ENCODE data around the gene MAMDC4.

DNA sequence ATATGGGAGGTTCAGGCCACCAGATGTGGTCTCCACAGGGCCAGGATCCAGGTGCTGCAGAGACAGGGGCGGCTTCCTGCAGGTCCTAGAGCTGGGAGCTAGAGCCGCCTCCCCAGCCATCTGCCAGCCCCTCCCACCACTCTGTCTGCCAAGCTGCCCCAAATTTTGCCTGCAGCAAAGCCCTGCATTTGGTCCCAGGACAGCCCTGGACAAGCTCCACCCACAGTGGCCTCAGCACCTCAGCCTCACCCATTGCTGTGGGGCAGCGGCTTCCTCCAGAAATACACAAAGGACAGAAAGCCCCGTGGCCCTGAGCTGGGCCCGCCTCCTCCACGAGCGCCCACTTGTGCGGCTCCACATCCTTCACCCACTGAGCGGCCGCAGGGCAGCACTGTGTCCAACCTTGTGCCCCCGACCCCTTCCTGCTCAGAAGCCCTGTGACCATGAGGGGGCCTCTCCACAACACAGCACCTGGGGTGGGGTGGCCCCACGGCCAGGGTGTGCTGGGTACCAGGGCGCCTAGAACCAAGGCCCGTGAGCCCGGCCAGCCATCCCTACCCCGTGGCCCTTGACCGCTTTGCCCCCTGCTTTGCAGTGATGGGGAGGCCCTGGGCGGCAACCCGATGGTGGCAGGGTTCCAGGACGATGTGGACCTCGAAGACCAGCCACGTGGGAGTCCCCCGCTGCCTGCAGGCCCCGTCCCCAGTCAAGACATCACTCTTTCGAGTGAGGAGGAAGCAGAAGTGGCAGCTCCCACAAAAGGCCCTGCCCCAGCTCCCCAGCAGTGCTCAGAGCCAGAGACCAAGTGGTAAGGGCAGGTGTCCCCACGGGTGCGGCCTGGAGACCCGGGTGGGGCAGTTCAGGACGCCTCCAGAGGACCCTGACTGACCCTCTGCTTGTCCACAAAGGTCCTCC, 13.6 kb upstream of the MAMDC4 start:
- TF ChIP-seq MTF1 (CRISPR knock-in tag; IDR thresholded peaks at IDR 0.05) (no peak), CHD4 (IDR thresholded peaks at IDR 0.05; ENCODE audit: borderline replicate concordance, low read length) (no peak), GABPA (IDR thresholded peaks at IDR 0.05; ENCODE audit: low read depth, low read length) (no peak), GABPA (CRISPR knock-in tag; IDR thresholded peaks at IDR 0.05; ENCODE audit: low read depth) (no peak), FOXA1 (IDR thresholded peaks at IDR 0.05) (no peak), FOXA1 (CRISPR knock-in tag; IDR thresholded peaks at IDR 0.05) (no peak), TRIM24 (CRISPR knock-in tag; IDR thresholded peaks at IDR 0.05) (no peak), POGZ (CRISPR knock-in tag; IDR thresholded peaks at IDR 0.05) (no peak), STAT5B (CRISPR knock-in tag; IDR thresholded peaks at IDR 0.05) (no peak), MEIS1 (CRISPR knock-in tag; IDR thresholded peaks at IDR 0.05; ENCODE audit: borderline replicate concordance) (no peak)
- TF ChIP-seq, protein P1, sequence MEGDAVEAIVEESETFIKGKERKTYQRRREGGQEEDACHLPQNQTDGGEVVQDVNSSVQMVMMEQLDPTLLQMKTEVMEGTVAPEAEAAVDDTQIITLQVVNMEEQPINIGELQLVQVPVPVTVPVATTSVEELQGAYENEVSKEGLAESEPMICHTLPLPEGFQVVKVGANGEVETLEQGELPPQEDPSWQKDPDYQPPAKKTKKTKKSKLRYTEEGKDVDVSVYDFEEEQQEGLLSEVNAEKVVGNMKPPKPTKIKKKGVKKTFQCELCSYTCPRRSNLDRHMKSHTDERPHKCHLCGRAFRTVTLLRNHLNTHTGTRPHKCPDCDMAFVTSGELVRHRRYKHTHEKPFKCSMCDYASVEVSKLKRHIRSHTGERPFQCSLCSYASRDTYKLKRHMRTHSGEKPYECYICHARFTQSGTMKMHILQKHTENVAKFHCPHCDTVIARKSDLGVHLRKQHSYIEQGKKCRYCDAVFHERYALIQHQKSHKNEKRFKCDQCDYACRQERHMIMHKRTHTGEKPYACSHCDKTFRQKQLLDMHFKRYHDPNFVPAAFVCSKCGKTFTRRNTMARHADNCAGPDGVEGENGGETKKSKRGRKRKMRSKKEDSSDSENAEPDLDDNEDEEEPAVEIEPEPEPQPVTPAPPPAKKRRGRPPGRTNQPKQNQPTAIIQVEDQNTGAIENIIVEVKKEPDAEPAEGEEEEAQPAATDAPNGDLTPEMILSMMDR (CRISPR knock-in tag; IDR thresholded peaks at IDR 0.05), result no peak
- TF ChIP-seq, protein P2, sequence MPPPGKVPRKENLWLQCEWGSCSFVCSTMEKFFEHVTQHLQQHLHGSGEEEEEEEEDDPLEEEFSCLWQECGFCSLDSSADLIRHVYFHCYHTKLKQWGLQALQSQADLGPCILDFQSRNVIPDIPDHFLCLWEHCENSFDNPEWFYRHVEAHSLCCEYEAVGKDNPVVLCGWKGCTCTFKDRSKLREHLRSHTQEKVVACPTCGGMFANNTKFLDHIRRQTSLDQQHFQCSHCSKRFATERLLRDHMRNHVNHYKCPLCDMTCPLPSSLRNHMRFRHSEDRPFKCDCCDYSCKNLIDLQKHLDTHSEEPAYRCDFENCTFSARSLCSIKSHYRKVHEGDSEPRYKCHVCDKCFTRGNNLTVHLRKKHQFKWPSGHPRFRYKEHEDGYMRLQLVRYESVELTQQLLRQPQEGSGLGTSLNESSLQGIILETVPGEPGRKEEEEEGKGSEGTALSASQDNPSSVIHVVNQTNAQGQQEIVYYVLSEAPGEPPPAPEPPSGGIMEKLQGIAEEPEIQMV (CRISPR knock-in tag; IDR thresholded peaks at IDR 0.05; ENCODE audit: low read depth), result no peak
